GM19023 (cell line): Measurements from ENCODE around the gene ATG9B.
"Not testable (repeated sequence)": the region's sequence is repeated elsewhere in the genome, so short reads cannot be mapped to it uniquely, and the experiment has no call there.

Source experiments
- ATAC-seq: cut with Tn5 transposase; IDR thresholded peaks from one replicate; pipeline ENCODE4 v1.9.1; 2021; ENCODE audit warnings: mild to moderate bottlenecking, moderate library complexity; ENCODE audit not compliant: unreplicated experiment

ATG9B gene

GRCh38 chr7:151058781-151059366 lies 34.6 kb upstream of the ATG9B start:
- no peak for ATAC-seq

- ATAC-seq = peak; percentile 87
Observed at GRCh38 chr7:151057989-151058780, 33.9 kb upstream of the ATG9B start.

GRCh38 chr7:151057506-151057988 lies 33.3 kb upstream of the ATG9B start, which contains the start of gene CDK5:
CDK5 (minus strand) TSS chr7:151057897; CDS start chr7:151057848, 49 bp downstream.
- ATAC-seq = peak; percentile 16

- no peak for ATAC-seq
Observed at GRCh38 chr7:151056666-151057505, 32.6 kb upstream of the ATG9B start.

GRCh38 chr7:151056283-151056665 lies 32.0 kb upstream of the ATG9B start:
- ATAC-seq = no peak

GRCh38 chr7:151053751-151054150 lies 29.5 kb upstream of the ATG9B start:
- no peak for ATAC-seq

- ATAC-seq = no peak
Observed at GRCh38 chr7:151053096-151053495, 28.8 kb upstream of the ATG9B start.

GRCh38 chr7:151051108-151051507 lies 26.8 kb upstream of the ATG9B start:
- ATAC-seq = no peak

- no peak for ATAC-seq
Observed at GRCh38 chr7:151048911-151049463, 24.7 kb upstream of the ATG9B start.

GRCh38 chr7:151047976-151048815 lies 23.9 kb upstream of the ATG9B start, which contains the start of gene ASIC3:
ASIC3 (plus strand) TSS chr7:151048531; CDS start chr7:151048886, 355 bp downstream.
- ATAC-seq = no peak

- ATAC-seq = no peak
Observed at GRCh38 chr7:151046603-151047573, 22.6 kb upstream of the ATG9B start.

GRCh38 chr7:151045967-151046366 lies 21.7 kb upstream of the ATG9B start:
- ATAC-seq = no peak

- no peak for ATAC-seq
Observed at GRCh38 chr7:151045262-151045661, 21.0 kb upstream of the ATG9B start.

GRCh38 chr7:151043959-151044358 lies 19.7 kb upstream of the ATG9B start:
- ATAC-seq = no peak

- not testable (repeated sequence) for ATAC-seq
Observed at GRCh38 chr7:151043449-151043848, 19.2 kb upstream of the ATG9B start.

GRCh38 chr7:151040616-151041375 lies 16.5 kb upstream of the ATG9B start:
- ATAC-seq = no peak

GRCh38 chr7:151039850-151040548 lies 15.7 kb upstream of the ATG9B start:
- no peak for ATAC-seq
